Uterus (tissue), 4 donors: ENCODE data around the gene MRPL22. TPM values are rescaled to one million over a fixed set of nuclear protein-coding genes. Genes with fewer than 3 reads are reported as not detected.

Experiments used
- DNase-seq, 2 donors: peaks; one replicate each; pipeline ENCODE4 v3.0.0-alpha.2; 2019 to 2020
- H3K27ac ChIP-seq, 2 donors: fragments of 200-600 bp; sonication (generic); 1 replicate in 1 of 2; 2 replicates in 1 of 2; pipeline ENCODE4 v1.5.1; 2016 to 2018
- H3K27me3 ChIP-seq, 2 donors: fragments of 200-600 bp; sonication (generic); one replicate each; pipeline ENCODE4 v1.5.1; 2018 to 2019; ENCODE audit warnings: control low read depth in 1 of 2
- H3K36me3 ChIP-seq, 2 donors: fragments of 200-600 bp; sonication (generic); one replicate each; pipeline ENCODE4 v1.5.1; 2019; ENCODE audit warnings: control low read depth in 1 of 2
- H3K4me1 ChIP-seq, 2 donors: fragments of 200-600 bp; sonication (generic); one replicate each; pipeline ENCODE4 v1.5.1; 2018 to 2019; ENCODE audit warnings: control low read depth in 1 of 2
- H3K4me3 ChIP-seq, 2 donors: fragments of 200-600 bp; sonication (generic); 1 replicate in 1 of 2; 2 replicates in 1 of 2; pipeline ENCODE4 v1.5.1; 2018 to 2019; ENCODE audit warnings: mild to moderate bottlenecking in 1 of 2
- H3K9me3 ChIP-seq, 2 donors: fragments of 200-600 bp; sonication (generic); one replicate each; pipeline ENCODE4 v1.5.1; 2019; ENCODE audit warnings: control low read depth in 1 of 2
- POLR2A ChIP-seq, 2 donors: fragments of 450-650 bp; IDR thresholded peaks; one replicate each; pipeline ENCODE4 v1.6.1; 2016; ENCODE audit warnings: antibody characterized with exemption in 2 of 2, mild to moderate bottlenecking in 1 of 2, moderate library complexity in 1 of 2
- intact Hi-C: fragments of 100-400 bp; cut with DNase I; formaldehyde crosslinking; loops from one replicate; pipeline ENCODE4 v1.15.1; 2023; ENCODE audit warnings: low total_unique reads
- total RNA-seq, 4 donors: library from RNA; depleted of rRNA in 3 of 4; stranded (reverse); fragments of >200 nt in 3 of 4; gene quantifications; one replicate each; pipeline versions ENCODE4 v1.1.0 to v1.2.4, GENCODE V29; 2014 to 2023
- TF ChIP-seq, protein P1 (sequence below), 4 experiments: fragments of 200-600 bp in 2 of 4; fragments of 450-650 bp in 2 of 4; sonication (generic) in 2 of 4; IDR thresholded peaks; one replicate each; pipeline ENCODE4 v1.5.1; 2016 to 2019; ENCODE audit warnings: antibody characterized with exemption in 4 of 4, mild to moderate bottlenecking in 2 of 4, moderate library complexity in 1 of 4
- donor health status: DM: yes; HTN: yes; CAD: no.

Gene MRPL22
- total RNA-seq, 4 donors from 2014 or later: 12.6 to 39.2 (median 22.7) TPM

DNA sequence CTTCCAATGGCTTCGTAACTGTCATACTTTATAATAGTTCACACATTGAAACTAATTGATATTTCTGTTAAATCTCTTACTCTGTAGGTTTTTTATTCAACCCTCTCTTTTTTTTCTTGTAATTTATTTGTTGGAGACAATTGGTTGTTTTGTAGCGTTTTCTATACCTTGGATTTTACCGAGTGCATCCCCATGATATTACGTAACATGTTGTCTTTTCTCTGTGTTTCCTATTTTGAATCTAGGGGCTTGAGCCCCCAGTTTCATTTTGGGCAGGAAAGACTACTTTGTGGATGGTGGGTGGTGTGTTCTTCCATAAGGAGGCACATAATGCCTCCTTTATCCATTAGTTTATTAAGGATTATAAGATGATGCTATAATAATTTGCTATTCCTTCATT, 7.4 kb downstream of the MRPL22 start:
- Histone ChIP-seq H3K4me1 (peaks cover 0 to 3% of the 10 kb centered on the region in 2 donors), H3K27ac (no peak overlapping the region)
- intact Hi-C loops: no loop called here

DNA sequence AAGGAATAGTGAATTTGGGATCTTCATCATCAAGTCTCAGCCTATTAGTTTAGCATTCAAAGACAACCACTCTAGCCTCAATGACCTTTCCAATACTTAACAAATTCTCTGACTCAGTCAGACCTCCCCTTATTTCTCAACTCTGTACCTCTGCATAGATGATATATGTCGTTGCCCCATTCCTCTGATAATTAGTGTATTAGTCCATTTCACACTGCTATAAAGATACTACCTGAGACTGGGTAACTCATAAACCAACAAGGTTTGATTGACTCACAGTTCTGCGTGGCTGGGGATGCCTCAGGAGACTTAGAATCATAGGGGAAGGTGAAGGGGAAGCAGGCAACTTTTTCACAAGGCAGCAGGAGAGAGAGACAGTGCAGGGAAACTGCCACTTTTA, 8.9 kb downstream of the MRPL22 start:
- H3K4me1 ChIP-seq: peaks cover 0 to 3% of the 10 kb centered on the region in 2 donors
- no peak overlapping the region for H3K4me3 ChIP-seq
- DNase-seq: no peak
- TF ChIP-seq, protein P1, sequence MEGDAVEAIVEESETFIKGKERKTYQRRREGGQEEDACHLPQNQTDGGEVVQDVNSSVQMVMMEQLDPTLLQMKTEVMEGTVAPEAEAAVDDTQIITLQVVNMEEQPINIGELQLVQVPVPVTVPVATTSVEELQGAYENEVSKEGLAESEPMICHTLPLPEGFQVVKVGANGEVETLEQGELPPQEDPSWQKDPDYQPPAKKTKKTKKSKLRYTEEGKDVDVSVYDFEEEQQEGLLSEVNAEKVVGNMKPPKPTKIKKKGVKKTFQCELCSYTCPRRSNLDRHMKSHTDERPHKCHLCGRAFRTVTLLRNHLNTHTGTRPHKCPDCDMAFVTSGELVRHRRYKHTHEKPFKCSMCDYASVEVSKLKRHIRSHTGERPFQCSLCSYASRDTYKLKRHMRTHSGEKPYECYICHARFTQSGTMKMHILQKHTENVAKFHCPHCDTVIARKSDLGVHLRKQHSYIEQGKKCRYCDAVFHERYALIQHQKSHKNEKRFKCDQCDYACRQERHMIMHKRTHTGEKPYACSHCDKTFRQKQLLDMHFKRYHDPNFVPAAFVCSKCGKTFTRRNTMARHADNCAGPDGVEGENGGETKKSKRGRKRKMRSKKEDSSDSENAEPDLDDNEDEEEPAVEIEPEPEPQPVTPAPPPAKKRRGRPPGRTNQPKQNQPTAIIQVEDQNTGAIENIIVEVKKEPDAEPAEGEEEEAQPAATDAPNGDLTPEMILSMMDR (IDR thresholded peaks at IDR 0.05): no peak
- no peak for TF ChIP-seq POLR2A (IDR thresholded peaks at IDR 0.05)
- no peaks in the 10 kb centered on the region for H3K27me3 ChIP-seq
- H3K9me3 ChIP-seq: no peaks in the 10 kb centered on the region
- no peak overlapping the region for H3K27ac ChIP-seq
- H3K36me3 ChIP-seq: no peaks in the 10 kb centered on the region
- intact Hi-C loops: no loop called here

More for the DNA sequence above, 7.4 kb downstream of the MRPL22 start:
- TF ChIP-seq POLR2A (IDR thresholded peaks at IDR 0.05): no peak
- TF ChIP-seq, protein P1 (IDR thresholded peaks at IDR 0.05): no peak
- no peaks in the 10 kb centered on the region for H3K36me3 ChIP-seq
- no peaks in the 10 kb centered on the region for H3K9me3 ChIP-seq
- DNase-seq: no peak
- H3K27me3 ChIP-seq: no peaks in the 10 kb centered on the region
- no peak overlapping the region for H3K4me3 ChIP-seq

DNA sequence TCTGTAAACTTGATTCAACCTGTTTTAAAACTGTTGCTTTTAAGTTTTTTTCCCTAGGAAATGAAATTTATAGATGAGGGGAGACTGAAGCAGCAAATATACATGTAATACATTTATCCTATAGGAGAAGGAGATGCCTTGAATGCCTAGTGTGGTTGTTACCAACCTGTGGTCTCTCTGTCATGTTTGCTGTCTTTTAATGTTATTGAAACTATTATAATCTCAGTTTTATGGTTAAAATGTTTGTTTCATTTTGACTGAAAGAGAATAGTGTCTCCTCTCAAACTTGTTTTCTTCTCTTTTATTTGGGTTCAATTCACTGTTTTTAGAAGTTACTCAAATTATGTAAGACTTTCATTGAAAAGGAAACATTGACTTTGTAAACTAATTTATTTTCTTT, 15.8 kb downstream of the MRPL22 start:
- H3K9me3 ChIP-seq: no peaks in the 10 kb centered on the region
- DNase-seq: no peak
- no peaks in the 10 kb centered on the region for H3K36me3 ChIP-seq
- no peak overlapping the region for H3K4me3 ChIP-seq
- intact Hi-C loops: no loop called here
- no peaks in the 10 kb centered on the region for H3K27me3 ChIP-seq
- H3K4me1 ChIP-seq: no peaks in the 10 kb centered on the region
- H3K27ac ChIP-seq: no peak overlapping the region
- no peak for TF ChIP-seq POLR2A (IDR thresholded peaks at IDR 0.05)
- TF ChIP-seq, protein P1 (IDR thresholded peaks at IDR 0.05): no peak

DNA sequence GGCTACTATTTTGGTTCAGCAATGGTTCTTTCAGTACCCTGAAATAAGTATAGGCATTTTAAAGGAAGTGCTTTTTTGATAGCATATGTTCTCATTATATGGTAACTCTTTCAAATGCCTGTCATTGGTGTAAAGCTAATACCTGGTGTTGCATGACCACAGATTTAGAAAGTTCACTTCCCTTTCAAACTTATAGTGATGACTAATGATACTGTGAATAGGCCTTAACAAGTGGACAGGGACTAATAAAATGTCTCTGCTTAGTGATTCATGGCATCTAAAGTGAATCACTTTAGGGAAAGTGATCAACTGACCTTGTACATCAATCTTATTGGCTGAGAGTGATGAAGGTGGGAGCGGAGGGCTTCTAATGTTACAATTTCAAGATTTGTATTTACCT, 21.6 kb downstream of the MRPL22 start:
- H3K9me3 ChIP-seq: no peaks in the 10 kb centered on the region
- H3K4me3 ChIP-seq: no peak overlapping the region
- no peak for TF ChIP-seq POLR2A (IDR thresholded peaks at IDR 0.05)
- TF ChIP-seq, protein P1 (IDR thresholded peaks at IDR 0.05): no peak
- H3K36me3 ChIP-seq: no peaks in the 10 kb centered on the region
- DNase-seq: no peak
- no peaks in the 10 kb centered on the region for H3K27me3 ChIP-seq
- intact Hi-C loops: no loop called here
- no peaks in the 10 kb centered on the region for H3K4me1 ChIP-seq
- no peak overlapping the region for H3K27ac ChIP-seq

DNA sequence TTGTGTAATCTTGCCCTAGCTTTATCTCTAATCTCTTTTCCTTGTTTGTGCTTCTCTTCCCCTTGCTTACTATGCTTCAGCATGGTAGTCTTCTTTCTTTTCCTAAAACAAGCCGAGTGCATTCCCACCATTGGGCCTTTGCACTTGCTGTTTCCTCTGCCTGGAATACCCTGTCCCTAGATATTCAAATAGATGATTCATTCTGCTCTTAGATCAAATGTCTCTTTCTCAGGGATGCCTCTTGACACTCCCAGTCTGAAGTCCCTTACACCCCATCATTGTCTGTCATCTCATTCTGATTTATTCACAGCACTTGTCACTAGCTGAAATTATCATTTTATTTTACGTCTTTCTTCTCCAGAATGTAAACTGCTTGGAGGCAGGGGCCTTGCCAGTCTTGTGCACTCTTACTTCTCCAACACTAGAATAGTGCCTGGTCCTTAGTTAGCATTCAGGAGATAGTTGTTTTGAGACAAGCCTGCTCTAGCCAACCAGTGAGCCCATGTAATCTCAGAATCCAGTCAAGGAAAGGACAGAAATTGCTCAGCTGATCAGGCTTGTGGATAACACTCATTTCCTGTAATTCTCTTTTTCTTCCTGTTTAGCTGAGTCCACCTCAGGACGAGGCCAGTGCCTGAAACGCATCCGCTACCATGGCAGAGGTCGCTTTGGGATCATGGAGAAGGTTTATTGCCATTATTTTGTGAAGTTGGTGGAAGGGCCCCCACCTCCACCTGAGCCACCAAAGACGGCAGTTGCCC, 25.4 kb downstream of the MRPL22 start:
- no peaks in the 10 kb centered on the region for H3K4me1 ChIP-seq
- no peaks in the 10 kb centered on the region for H3K36me3 ChIP-seq
- intact Hi-C loops: no loop called here
- TF ChIP-seq POLR2A (IDR thresholded peaks at IDR 0.05): no peak
- TF ChIP-seq, protein P1 (IDR thresholded peaks at IDR 0.05): no peak
- no peak overlapping the region for H3K4me3 ChIP-seq
- H3K27me3 ChIP-seq: no peaks in the 10 kb centered on the region
- no peaks in the 10 kb centered on the region for H3K9me3 ChIP-seq
- H3K27ac ChIP-seq: peak overlapping the region; percentile 14 to 47
- no peak for DNase-seq
